ENCODE measurements around the gene SERPINA6.

DNA sequence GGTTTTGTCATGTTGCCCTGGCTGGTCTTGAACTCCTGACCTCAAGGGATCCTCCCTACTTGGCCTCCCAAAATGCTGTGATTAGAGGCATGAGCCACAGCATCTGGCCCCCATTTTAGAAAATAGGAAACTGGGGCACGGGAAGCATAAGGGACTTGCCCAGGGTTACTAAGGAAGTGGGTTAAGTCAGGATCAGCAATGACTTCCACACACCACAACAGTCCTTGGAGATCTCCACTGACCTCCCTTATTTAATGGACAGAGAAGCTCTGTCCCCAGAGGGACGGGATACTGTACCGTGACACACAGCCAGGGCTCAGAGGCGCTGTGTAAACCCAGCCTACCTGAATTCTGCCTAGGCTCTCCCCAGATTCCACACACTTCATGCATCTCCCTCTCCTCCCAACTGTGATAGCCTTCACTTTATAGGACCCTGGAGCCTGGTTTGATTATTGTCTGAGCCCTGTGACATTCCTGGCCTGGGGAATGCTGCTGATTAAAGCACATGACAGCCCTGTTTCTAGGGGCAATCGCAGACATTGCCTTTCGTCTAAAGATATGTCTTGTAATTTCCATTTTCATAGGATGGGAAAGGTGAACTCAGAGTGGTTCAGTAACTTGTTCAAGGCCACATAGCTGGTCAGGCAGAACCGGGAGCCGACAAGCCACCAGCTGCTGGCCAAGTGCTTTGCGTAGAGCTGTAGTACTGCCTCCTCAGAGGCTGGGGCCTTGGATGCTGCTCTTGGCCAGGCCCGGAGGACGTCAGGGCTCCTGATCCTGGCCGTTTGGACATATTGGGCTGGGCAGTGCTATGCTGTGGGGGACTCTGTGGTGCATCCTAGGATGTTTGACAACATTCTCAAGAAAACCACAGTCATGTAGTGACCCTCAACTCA lies 44.5 kb upstream of the SERPINA6 start:
- TF ChIP-seq YY1 (IDR thresholded peaks at IDR 0.05; ENCODE audit: insufficient read depth, insufficient read length), result no peak
- TF ChIP-seq ZNF274 (IDR thresholded peaks at IDR 0.05; ENCODE audit: low read depth, low read length), result no peak
- TF ChIP-seq SUZ12 (IDR thresholded peaks at IDR 0.05; ENCODE audit: extremely low read depth, insufficient read depth, insufficient read length), result no peak

Measured in NT2/D1 (cell line).